ENCODE results near the gene NELFA. TPM values are rescaled to one million over a fixed set of nuclear protein-coding genes. Genes with fewer than 3 reads are reported as not detected.

Gene NELFA
- total RNA-seq, 2 experiments from 2014 or later: 44.1 to 45.3 TPM

DNA sequence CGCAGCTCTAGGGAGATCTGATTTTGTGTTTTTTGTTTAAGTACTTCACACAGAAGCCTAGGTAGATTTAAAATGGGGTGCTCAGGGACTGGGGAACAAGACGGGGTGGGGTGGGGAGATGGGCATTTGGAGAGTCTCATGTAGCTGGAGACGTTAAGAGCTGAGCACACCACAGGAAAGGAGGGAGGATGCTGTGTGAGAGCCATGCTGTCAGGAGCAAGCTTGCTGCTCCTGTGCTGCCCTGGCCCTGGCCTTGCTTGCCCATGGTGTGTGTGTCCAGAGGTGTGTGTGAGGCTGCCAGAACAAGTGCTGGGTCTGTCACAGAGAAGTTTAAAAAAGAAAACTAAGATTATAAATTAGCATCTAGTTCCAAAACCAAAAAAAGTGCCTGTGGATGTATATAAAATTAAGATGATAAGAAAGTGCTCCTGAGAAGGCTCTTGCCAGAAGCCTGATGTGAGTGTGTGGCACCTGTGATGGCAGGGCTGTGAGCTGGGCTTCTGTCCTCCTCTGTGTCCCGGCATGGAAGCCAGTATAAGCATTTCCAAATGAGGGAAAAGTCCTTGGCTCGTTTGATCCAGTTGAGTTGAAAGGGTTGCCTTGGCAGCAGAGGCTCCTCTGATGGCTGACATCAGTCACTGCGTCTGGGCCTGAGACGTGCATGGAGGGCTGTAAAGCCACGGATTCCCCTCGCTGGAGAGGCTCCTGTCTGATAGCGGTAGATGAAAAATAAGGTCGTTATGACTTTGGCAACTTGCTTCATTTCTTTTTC is 63.5 kb downstream of the NELFA start:
- H3K27ac Mint-ChIP-seq: no peak overlapping the region
- no peaks in the 10 kb centered on the region for H3K27me3 Mint-ChIP-seq (ENCODE audit: low read depth)
- no peak for DNase-seq
- H3K36me3 Mint-ChIP-seq (ENCODE audit: low read depth): peaks cover 33% of the 10 kb centered on the region
- intact Hi-C loops (cut with micrococcal nuclease): no loop called here
- CTCF ChIA-PET: interaction anchor here (0.6 kb wide), 1 partner anchor 525 kb away, joined by 3 read pairs; no protein-coding TSS in a partner anchor
- no peaks in the 10 kb centered on the region for H3K9me3 Mint-ChIP-seq
- H3K4me1 Mint-ChIP-seq (ENCODE audit: low read depth): no peaks in the 10 kb centered on the region
- no peak overlapping the region for H3K4me3 Mint-ChIP-seq

DNA sequence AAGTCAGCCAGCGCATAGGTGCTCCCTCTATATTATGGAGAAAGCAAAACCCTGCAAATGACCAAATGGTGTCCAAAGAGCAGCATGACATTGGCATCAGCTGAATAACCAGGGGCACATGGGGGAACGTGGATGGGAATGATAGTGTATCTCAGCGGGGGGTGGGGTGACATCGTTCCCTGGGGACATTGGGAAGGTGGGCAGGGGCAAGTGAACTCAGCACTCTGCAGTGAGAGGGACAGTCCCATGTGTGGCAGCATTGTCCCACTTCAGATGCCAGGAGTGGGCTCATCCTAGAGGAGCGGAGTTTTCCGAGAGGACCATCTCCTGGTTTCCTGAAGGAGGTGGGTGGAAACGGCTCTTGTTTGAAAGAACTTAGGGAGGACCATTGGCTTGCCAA is 64.8 kb downstream of the NELFA start:
- no peaks in the 10 kb centered on the region for H3K9me3 Mint-ChIP-seq
- no peak overlapping the region for H3K4me3 Mint-ChIP-seq
- peaks cover 38% of the 10 kb centered on the region for H3K36me3 Mint-ChIP-seq (ENCODE audit: low read depth)
- CTCF ChIA-PET: no interaction called here
- no peak overlapping the region for H3K27ac Mint-ChIP-seq
- no peak for DNase-seq
- H3K27me3 Mint-ChIP-seq (ENCODE audit: low read depth): no peaks in the 10 kb centered on the region
- H3K4me1 Mint-ChIP-seq (ENCODE audit: low read depth): no peaks in the 10 kb centered on the region
- intact Hi-C loops (cut with micrococcal nuclease): no loop called here

DNA sequence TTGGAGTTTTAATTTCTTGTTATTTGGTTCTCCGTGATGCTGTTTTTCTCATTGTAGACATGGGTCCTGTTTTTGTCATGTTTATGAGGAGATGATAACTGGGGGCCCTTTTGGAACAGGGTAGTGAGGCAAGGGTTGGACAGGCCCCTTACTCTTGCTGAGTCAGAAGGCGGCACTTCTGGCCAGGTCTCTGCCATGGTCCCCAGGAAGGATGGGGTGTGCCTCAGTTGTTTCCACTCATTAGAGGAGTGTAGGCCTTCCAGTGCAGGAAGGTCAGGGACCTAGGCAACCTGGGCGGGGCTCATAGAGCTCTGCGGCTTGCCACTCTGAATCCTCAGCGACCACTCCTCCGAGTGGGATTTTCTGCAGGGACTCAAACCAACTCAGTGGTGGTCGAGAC is 68.2 kb downstream of the NELFA start:
- DNase-seq: no peak
- no peak overlapping the region for H3K4me3 Mint-ChIP-seq
- no peak overlapping the region for H3K27ac Mint-ChIP-seq
- CTCF ChIA-PET: no interaction called here
- H3K4me1 Mint-ChIP-seq (ENCODE audit: low read depth): no peaks in the 10 kb centered on the region
- intact Hi-C loops (cut with micrococcal nuclease): no loop called here
- no peaks in the 10 kb centered on the region for H3K9me3 Mint-ChIP-seq
- H3K27me3 Mint-ChIP-seq (ENCODE audit: low read depth): no peaks in the 10 kb centered on the region
- peaks cover 40% of the 10 kb centered on the region for H3K36me3 Mint-ChIP-seq (ENCODE audit: low read depth)

DNA sequence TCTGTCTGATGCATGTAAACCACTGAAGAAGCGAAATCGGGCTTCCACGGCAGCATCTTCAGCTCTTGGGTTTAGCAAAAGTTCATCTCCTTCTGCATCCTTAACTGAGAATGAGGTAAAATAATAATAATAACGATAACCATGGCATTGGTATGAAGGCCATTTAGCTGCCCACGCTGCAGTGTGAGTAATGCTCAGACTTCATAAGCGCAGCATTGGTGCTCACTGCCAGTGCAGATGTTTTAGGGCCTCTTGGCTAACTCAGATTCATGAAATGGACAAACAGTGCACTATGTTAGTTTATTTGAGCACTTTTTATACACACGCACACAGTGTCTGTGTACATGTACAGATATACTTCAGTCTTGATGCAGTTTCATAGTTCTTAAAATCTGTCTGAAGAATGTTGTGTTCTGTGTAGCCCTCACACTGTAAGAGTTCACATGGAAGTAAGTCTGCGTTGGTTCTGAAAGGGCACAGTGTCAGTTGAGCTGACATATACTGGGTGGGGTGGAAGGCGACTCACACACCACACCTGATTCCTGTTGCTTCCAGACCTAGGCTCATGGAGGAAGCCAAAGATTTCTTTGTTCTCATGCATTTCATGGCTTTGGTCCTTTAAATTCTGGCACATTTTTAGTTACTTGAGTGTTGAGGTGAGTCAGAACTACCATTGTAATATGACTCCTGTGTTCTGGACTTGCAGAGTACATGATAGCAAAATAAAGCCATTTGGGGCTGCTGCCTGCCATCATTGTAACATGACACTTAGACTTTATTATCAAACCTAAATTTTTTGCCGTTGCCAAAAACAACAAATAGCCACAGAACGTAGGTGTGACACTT is 68.9 kb downstream of the NELFA start:
- no peaks in the 10 kb centered on the region for H3K4me1 Mint-ChIP-seq (ENCODE audit: low read depth)
- no peak overlapping the region for H3K4me3 Mint-ChIP-seq
- no peak for DNase-seq
- H3K27ac Mint-ChIP-seq: no peak overlapping the region
- no peaks in the 10 kb centered on the region for H3K27me3 Mint-ChIP-seq (ENCODE audit: low read depth)
- CTCF ChIA-PET: no interaction called here
- peaks cover 40% of the 10 kb centered on the region for H3K36me3 Mint-ChIP-seq (ENCODE audit: low read depth)
- no peaks in the 10 kb centered on the region for H3K9me3 Mint-ChIP-seq
- intact Hi-C loops (cut with micrococcal nuclease): no loop called here

DNA sequence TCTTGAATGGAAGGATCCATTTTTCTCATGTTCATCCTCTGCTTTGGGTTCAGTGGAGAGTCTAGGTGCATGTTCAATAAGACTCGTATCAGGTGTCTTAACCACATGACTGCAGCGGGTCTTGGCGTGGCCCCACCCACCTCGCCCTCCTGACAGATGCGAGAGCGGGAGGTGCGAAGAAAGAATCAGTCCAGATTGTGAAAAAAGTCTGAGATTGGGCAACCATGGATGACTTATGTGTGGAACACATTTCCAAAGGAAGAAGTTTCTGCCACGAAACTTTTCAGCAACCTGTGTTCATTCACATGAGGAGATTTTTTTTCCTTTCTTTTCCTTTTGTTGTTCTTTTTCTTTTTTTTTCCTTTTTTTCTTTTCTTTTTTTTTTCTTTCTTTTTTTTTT is 70.7 kb downstream of the NELFA start:
- no peak overlapping the region for H3K4me3 Mint-ChIP-seq
- H3K4me1 Mint-ChIP-seq (ENCODE audit: low read depth): no peaks in the 10 kb centered on the region
- no peak overlapping the region for H3K27ac Mint-ChIP-seq
- intact Hi-C loops (cut with micrococcal nuclease): no loop called here
- DNase-seq: no peak
- H3K36me3 Mint-ChIP-seq (ENCODE audit: low read depth): peaks cover 37% of the 10 kb centered on the region
- no peaks in the 10 kb centered on the region for H3K27me3 Mint-ChIP-seq (ENCODE audit: low read depth)
- H3K9me3 Mint-ChIP-seq: no peaks in the 10 kb centered on the region
- CTCF ChIA-PET: no interaction called here

DNA sequence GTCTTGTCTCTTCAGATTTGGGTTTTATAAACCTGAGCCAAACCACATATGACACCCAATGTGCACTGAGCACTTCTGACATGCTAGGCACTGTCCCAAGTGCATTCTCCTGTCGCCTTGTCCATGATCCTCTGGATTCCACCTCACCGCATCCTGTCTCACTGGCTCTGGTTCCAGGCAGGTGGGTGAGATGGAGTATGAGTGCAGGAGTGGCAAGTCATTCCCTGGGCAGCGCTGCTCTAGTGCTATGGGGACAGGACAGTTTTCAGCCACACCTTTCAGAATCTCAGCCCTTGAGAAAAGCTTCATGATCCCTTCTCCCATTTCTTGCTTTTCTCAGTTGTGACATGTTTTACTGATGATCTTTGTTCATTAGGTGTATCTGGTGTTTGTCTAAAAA is 71.2 kb downstream of the NELFA start:
- no peak for DNase-seq
- no peaks in the 10 kb centered on the region for H3K27me3 Mint-ChIP-seq (ENCODE audit: low read depth)
- no peak overlapping the region for H3K4me3 Mint-ChIP-seq
- H3K36me3 Mint-ChIP-seq (ENCODE audit: low read depth): peaks cover 34% of the 10 kb centered on the region
- no peaks in the 10 kb centered on the region for H3K9me3 Mint-ChIP-seq
- H3K27ac Mint-ChIP-seq: no peak overlapping the region
- intact Hi-C loops (cut with micrococcal nuclease): no loop called here
- H3K4me1 Mint-ChIP-seq (ENCODE audit: low read depth): no peaks in the 10 kb centered on the region
- CTCF ChIA-PET: no interaction called here

DNA sequence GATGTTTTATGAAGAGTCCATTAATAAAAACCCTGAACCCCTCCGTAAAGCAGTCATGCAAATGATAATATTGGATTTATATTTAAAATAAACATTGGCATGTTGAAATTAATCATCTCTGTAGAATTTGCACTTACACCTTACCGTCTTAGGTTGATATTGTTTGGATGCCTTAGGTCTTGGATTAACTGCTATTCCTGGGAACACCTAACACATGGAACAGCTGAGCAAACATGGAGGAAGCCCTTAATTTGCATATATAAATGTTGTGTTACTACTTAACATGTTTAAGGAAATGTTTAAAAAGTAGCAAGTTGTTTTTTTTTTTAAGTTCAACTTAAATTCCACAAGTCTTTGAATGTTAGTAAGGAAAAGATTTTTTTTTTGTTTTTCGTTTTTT is 75.1 kb downstream of the NELFA start:
- Mint-ChIP-seq H3K4me1 (ENCODE audit: low read depth) (no peaks in the 10 kb centered on the region), H3K27me3 (ENCODE audit: low read depth) (no peaks in the 10 kb centered on the region), H3K9me3 (no peaks in the 10 kb centered on the region), H3K36me3 (ENCODE audit: low read depth) (peaks cover 32% of the 10 kb centered on the region), H3K27ac (no peak overlapping the region), H3K4me3 (no peak overlapping the region)
- intact Hi-C loops (cut with micrococcal nuclease): no loop called here
- CTCF ChIA-PET: no interaction called here
- no peak for DNase-seq

DNA sequence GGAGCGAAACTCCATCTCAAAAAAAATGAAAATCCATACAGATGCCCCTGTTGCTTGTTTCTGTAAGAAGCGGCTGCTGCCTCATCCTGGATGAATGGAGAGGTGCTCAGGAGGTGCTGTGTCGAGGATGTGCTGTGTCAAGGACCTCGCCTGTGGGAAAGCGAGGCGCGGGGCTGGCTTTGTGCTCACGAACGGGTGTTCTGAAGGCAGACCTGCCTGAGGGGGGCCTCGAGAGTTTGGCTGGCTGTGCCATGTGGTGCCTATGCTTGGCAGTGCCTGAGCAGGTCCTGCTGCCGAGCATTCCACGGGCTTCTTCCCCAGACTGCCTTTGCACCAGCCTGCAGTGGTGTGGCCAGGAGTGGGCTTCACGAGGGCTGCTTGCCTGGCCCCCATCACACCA is 76.0 kb downstream of the NELFA start:
- no peaks in the 10 kb centered on the region for H3K27me3 Mint-ChIP-seq (ENCODE audit: low read depth)
- no peak for DNase-seq
- no peak overlapping the region for H3K27ac Mint-ChIP-seq
- H3K4me1 Mint-ChIP-seq (ENCODE audit: low read depth): no peaks in the 10 kb centered on the region
- peaks cover 37% of the 10 kb centered on the region for H3K36me3 Mint-ChIP-seq (ENCODE audit: low read depth)
- intact Hi-C loops (cut with micrococcal nuclease): no loop called here
- CTCF ChIA-PET: interaction anchor here (0.6 kb wide), 1 partner anchor 16 kb away, joined by 4 read pairs; no protein-coding TSS in a partner anchor
- H3K9me3 Mint-ChIP-seq: no peaks in the 10 kb centered on the region
- H3K4me3 Mint-ChIP-seq: no peak overlapping the region

Small RNAs within 50 kb of the gene (microRNA-seq; reads per million reads assigned to microRNA genes)
- not detected for gene MIR943 (ENCODE audit: borderline microRNAs expressed, borderline replicate concordance)

Other genes starting within 250 kb of the NELFA start
- under 1 TPM; 0.27 to 0.52 TPM for gene FGFR3, start 215.7 kb downstream of the NELFA start, total RNA-seq
- 10 to 100 TPM; 36.3 to 40.5 TPM for gene LETM1, start 152.8 kb downstream of the NELFA start, total RNA-seq
- 100 to 1,000 TPM; 246 to 250 TPM for gene NSD2, start 137.6 kb downstream of the NELFA start, total RNA-seq
- gene NAT8L, start 50.4 kb upstream of the NELFA start, total RNA-seq: under 1 TPM; 0.21 to 0.32 TPM
- 10 to 100 TPM; 18.0 to 18.1 TPM for gene HAUS3, start 233.1 kb upstream of the NELFA start, total RNA-seq
- gene POLN, start 233.1 kb upstream of the NELFA start, total RNA-seq: 1 to 10 TPM in 1 of 2 experiments, under 1 TPM in 1; 0.91 to 1.3 TPM

Measured in activated naive CD4-positive, alpha-beta T cell treated with anti-CD3 and anti-CD28 coated beads for 36 hours (primary cell).